Smooth muscle cell (in vitro differentiated cells): ENCODE data around the gene KLHL8. TPM values are rescaled to one million over a fixed set of nuclear protein-coding genes. Genes with fewer than 3 reads are reported as not detected.

Experiments
- DNase-seq: peaks from one replicate; lab custom pipeline; 2025; ENCODE audit not compliant: unreplicated experiment; lab: John Stamatoyannopoulos, UW
- H2AFZ ChIP-seq: fragments of 200-600 bp; sonication (generic); 2 replicates; pipeline ENCODE4 v1.6.0; 2016; ENCODE audit warnings: antibody characterized with exemption, low read depth, mild to moderate bottlenecking
- H3F3A ChIP-seq: fragments of 200-600 bp; sonication (generic); 2 replicates; pipeline ENCODE4 v1.6.0; 2017; ENCODE audit warnings: antibody characterized with exemption, low read depth
- H3K27ac ChIP-seq: fragments of 200-600 bp; sonication (generic); 2 replicates; pipeline ENCODE4 v1.5.1; 2016; ENCODE audit warnings: low read depth, mild to moderate bottlenecking
- H3K27me3 ChIP-seq: fragments of 200-600 bp; sonication (generic); 2 replicates; pipeline ENCODE4 v1.6.1; 2016; ENCODE audit warnings: low read depth, mild to moderate bottlenecking
- H3K36me3 ChIP-seq: fragments of 200-600 bp; sonication (generic); 2 replicates; pipeline ENCODE4 v1.5.1; 2016; ENCODE audit warnings: low read depth
- H3K4me1 ChIP-seq: fragments of 200-600 bp; sonication (generic); 2 replicates; pipeline ENCODE4 v1.5.1; 2016; ENCODE audit warnings: low read depth
- H3K4me2 ChIP-seq: fragments of 200-600 bp; sonication (generic); 2 replicates; pipeline ENCODE4 v1.6.0; 2016; ENCODE audit warnings: mild to moderate bottlenecking
- H3K4me3 ChIP-seq: fragments of 200-600 bp; sonication (generic); 2 replicates; pipeline ENCODE4 v1.5.1; 2016; ENCODE audit warnings: mild to moderate bottlenecking
- H3K79me2 ChIP-seq: fragments of 200-600 bp; sonication (generic); 2 replicates; pipeline ENCODE4 v1.6.0; 2016; ENCODE audit warnings: low read depth, mild to moderate bottlenecking
- H3K9ac ChIP-seq: fragments of 200-600 bp; sonication (generic); 2 replicates; pipeline ENCODE4 v1.6.0; 2016; ENCODE audit warnings: low read depth
- H3K9me3 ChIP-seq: fragments of 200-600 bp; sonication (generic); replicated peaks from 2 replicates; pipeline ENCODE4 v1.5.1; 2016; ENCODE audit warnings: low read depth
- H4K20me1 ChIP-seq: fragments of 200-600 bp; sonication (generic); 2 replicates; pipeline ENCODE4 v1.6.0; 2016; ENCODE audit warnings: low read depth
- CTCF ChIP-seq: fragments of 200-600 bp; sonication (generic); IDR thresholded peaks from 2 replicates; pipeline ENCODE4 v1.5.1; 2017; ENCODE audit warnings: borderline replicate concordance, mild to moderate bottlenecking, antibody characterized with exemption; ENCODE audit not compliant: insufficient read depth, poor library complexity, severe bottlenecking
- WGBS: methylation state at CpG from one replicate; pipeline ENCODE4 v1.1.7; 2016; ENCODE audit warnings: low lambda C conversion rate; 5-methylcytosine and 5-hydroxymethylcytosine counted together
- polyA plus RNA-seq: library from polyadenylated mRNA; unstranded; fragments of >200 nt; fragmentation: Nextera tagmentation; extraction: Ambion mirVana; gene quantifications from 2 replicates; pipeline ENCODE4 v1.2.1, GENCODE V29; 2016
- total RNA-seq: library from RNA; depleted of rRNA; stranded (reverse); fragments of >200 nt; gene quantifications from 2 replicates; pipeline ENCODE4 v1.2.3, GENCODE V29; 2014

KLHL8 gene
- total and polyA plus RNA-seq, 2 experiments from 2014 or later, result 6.3 to 8.8 TPM

DNA sequence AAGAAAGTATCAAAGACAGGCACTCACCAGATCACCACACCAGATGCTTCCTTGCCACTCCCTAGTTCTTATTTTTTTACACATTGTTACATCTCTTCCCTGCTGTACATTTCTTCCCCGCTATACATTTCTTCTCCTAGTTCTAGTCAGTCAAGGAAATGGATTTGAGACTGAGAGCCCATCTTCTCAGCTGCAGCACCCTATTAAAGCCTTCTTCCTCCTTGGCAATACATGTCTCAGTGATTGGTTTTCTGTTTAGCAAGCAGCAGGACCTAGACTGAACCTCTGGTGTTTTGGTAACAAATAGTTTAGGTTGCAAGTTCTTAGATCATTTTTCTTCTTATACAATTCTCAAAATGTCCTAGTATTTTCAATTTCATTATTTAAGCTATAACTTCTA is 35.3 kb upstream of the KLHL8 start:
- TF ChIP-seq CTCF, result no peak
- no peak for DNase-seq
- H3K9me3 ChIP-seq, result no peaks in the 10 kb centered on the region
- no peak overlapping the region for H3K27ac ChIP-seq
- H4K20me1 ChIP-seq, result no peaks in the 10 kb centered on the region
- no peaks in the 10 kb centered on the region for H3K27me3 ChIP-seq
- H3K4me2 ChIP-seq, result no peak overlapping the region
- H2AFZ ChIP-seq, result no peak overlapping the region
- H3K79me2 ChIP-seq, result no peaks in the 10 kb centered on the region
- H3K9ac ChIP-seq, result no peak overlapping the region
- WGBS, result 83% methylated on average over 1 of the region's 1 CpG
- no peak overlapping the region for H3K4me3 ChIP-seq
- H3K4me1 ChIP-seq, result no peaks in the 10 kb centered on the region
- H3K36me3 ChIP-seq, result no peaks in the 10 kb centered on the region
- no peaks in the 10 kb centered on the region for H3F3A ChIP-seq

GRCh38 chr4:87251106-87251505 is 30.7 kb upstream of the KLHL8 start:
- no peak for TF ChIP-seq CTCF

DNA sequence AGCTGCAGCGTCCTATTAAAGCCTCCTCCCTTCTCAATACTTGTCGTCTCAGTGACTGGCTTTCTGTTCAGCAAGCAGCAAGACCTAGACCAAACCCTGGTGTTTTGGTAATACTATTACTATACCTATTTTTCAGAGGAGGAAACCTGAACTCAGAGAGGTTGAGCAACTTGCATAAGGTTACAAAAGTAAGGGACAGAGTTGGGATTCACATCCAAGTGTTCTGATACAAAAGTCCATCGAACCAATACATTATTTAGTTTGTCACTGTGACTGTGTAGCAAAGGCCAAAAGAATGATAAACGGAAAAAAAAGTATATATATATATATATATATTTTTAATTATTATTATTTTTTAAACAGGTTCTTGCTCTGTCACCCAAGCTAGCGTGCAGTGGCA is 29.9 kb upstream of the KLHL8 start:
- Histone ChIP-seq H3K9ac (no peak overlapping the region), H3K27me3 (no peaks in the 10 kb centered on the region), H3K27ac (no peak overlapping the region), H3K4me3 (no peak overlapping the region), H3F3A (no peaks in the 10 kb centered on the region), H3K9me3 (no peaks in the 10 kb centered on the region), H3K4me1 (no peaks in the 10 kb centered on the region), H2AFZ (no peak overlapping the region), H3K4me2 (no peak overlapping the region), H3K79me2 (no peaks in the 10 kb centered on the region), H4K20me1 (no peaks in the 10 kb centered on the region), H3K36me3 (no peaks in the 10 kb centered on the region)
- TF ChIP-seq CTCF, result no peak
- DNase-seq, result no peak
- 65% methylated on average over 5 of the region's 5 CpGs for WGBS

More at GRCh38 chr4:87251106-87251505, 30.7 kb upstream of the KLHL8 start:
- Histone ChIP-seq H3K9me3 (no peaks in the 10 kb centered on the region), H4K20me1 (no peaks in the 10 kb centered on the region), H3K4me3 (no peak overlapping the region), H3K79me2 (no peaks in the 10 kb centered on the region), H3F3A (no peaks in the 10 kb centered on the region), H3K36me3 (no peaks in the 10 kb centered on the region), H3K4me1 (no peaks in the 10 kb centered on the region), H3K27me3 (no peaks in the 10 kb centered on the region), H3K9ac (no peak overlapping the region), H2AFZ (no peak overlapping the region), H3K4me2 (no peak overlapping the region), H3K27ac (no peak overlapping the region)
- 91% methylated on average over 6 of the region's 6 CpGs for WGBS
- DNase-seq, result no peak

- Histone ChIP-seq H3K27me3 (no peaks in the 10 kb centered on the region), H3K36me3 (no peaks in the 10 kb centered on the region), H3K4me1 (no peaks in the 10 kb centered on the region), H3F3A (no peaks in the 10 kb centered on the region), H4K20me1 (no peaks in the 10 kb centered on the region), H3K9me3 (no peaks in the 10 kb centered on the region), H2AFZ (no peak overlapping the region), H3K4me2 (no peak overlapping the region), H3K9ac (no peak overlapping the region), H3K79me2 (no peaks in the 10 kb centered on the region), H3K27ac (no peak overlapping the region), H3K4me3 (no peak overlapping the region)
- TF ChIP-seq CTCF, result no peak
- no peak for DNase-seq
- 65% methylated on average over 2 of the region's 2 CpGs for WGBS
Observed at GRCh38 chr4:87249332-87250019, 29.1 kb upstream of the KLHL8 start.
